ENCODE measurements around the gene CYRIA.

- TF ChIP-seq CTCF (IDR thresholded peaks at IDR 0.05) (no peak), POLR2A (IDR thresholded peaks at IDR 0.05) (no peak)
Observed at GRCh38 chr2:16644221-16644925, 21.3 kb downstream of the CYRIA start.
